ENCODE data around the gene OPRM1. TPM values are rescaled to one million over a fixed set of nuclear protein-coding genes. Genes with fewer than 3 reads are reported as not detected.

Gene OPRM1
- total RNA-seq, 4 donors from 2014 or later: not detected

DNA sequence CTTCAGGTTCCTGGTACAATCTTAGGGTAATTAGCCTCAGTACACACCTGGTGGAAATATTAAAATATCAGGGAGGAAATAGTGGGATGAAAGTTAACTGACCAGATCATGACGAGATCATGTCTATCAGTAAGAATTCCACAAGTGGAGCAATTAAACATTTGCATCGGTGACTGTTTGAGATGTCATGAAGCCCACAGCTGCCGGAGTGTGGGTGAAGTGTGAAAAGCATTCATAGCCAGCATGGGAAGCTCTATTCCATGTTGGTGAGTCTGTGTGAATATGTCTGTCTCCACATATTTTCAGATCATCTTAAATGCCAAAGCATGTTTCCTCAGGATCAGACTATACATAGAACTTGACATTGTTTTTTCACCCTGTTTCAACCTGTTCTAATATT, 174.7 kb downstream of the OPRM1 start:
- Histone ChIP-seq H3K36me3 (no peaks in the 10 kb centered on the region), H3K27ac (no peak overlapping the region), H3K4me3 (no peak overlapping the region), H3K27me3 (no peaks in the 10 kb centered on the region), H3K4me1 (no peaks in the 10 kb centered on the region), H3K9me3 (no peaks in the 10 kb centered on the region)
- 91 to 93% methylated on average over 3 of the region's 3 CpGs for WGBS, 2 donors
- TF ChIP-seq EP300 (IDR thresholded peaks at IDR 0.05): no peak
- TF ChIP-seq POLR2A (IDR thresholded peaks at IDR 0.05): no peak
- TF ChIP-seq, protein P1, sequence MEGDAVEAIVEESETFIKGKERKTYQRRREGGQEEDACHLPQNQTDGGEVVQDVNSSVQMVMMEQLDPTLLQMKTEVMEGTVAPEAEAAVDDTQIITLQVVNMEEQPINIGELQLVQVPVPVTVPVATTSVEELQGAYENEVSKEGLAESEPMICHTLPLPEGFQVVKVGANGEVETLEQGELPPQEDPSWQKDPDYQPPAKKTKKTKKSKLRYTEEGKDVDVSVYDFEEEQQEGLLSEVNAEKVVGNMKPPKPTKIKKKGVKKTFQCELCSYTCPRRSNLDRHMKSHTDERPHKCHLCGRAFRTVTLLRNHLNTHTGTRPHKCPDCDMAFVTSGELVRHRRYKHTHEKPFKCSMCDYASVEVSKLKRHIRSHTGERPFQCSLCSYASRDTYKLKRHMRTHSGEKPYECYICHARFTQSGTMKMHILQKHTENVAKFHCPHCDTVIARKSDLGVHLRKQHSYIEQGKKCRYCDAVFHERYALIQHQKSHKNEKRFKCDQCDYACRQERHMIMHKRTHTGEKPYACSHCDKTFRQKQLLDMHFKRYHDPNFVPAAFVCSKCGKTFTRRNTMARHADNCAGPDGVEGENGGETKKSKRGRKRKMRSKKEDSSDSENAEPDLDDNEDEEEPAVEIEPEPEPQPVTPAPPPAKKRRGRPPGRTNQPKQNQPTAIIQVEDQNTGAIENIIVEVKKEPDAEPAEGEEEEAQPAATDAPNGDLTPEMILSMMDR (IDR thresholded peaks at IDR 0.05): no peak
- no peak for DNase-seq (ENCODE audit: low spot score in 2 of 2)

DNA sequence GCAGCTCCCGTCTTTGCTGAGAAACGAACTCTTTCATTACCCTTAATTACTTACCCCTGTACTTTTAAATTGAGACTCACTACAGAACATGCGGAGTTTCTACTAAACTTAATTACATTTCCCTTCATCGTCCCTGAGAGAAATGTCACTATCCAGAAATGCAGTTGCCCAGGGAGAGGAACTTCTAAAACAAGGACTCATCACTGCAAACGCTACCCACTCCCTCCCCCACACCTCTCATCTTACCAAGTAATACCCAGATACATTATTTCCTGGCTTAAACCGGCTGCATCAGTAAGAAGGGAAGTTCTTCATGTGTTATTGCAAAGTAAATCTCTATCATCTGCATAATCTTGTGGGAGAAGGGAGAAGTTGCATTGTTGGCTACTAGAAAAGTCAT, 179.3 kb downstream of the OPRM1 start:
- Histone ChIP-seq H3K9me3 (no peaks in the 10 kb centered on the region), H3K4me1 (no peaks in the 10 kb centered on the region), H3K36me3 (no peaks in the 10 kb centered on the region), H3K4me3 (no peak overlapping the region), H3K27ac (no peak overlapping the region), H3K27me3 (no peaks in the 10 kb centered on the region)
- TF ChIP-seq, protein P1 (IDR thresholded peaks at IDR 0.05): no peak
- no peak for TF ChIP-seq POLR2A (IDR thresholded peaks at IDR 0.05)
- peak in 1 of 2 donors; percentile 27 for TF ChIP-seq EP300 (IDR thresholded peaks at IDR 0.05)
- DNase-seq (ENCODE audit: low spot score in 2 of 2): no peak
- WGBS, 2 donors: 60 to 62% methylated on average over 6 of the region's 6 CpGs

DNA sequence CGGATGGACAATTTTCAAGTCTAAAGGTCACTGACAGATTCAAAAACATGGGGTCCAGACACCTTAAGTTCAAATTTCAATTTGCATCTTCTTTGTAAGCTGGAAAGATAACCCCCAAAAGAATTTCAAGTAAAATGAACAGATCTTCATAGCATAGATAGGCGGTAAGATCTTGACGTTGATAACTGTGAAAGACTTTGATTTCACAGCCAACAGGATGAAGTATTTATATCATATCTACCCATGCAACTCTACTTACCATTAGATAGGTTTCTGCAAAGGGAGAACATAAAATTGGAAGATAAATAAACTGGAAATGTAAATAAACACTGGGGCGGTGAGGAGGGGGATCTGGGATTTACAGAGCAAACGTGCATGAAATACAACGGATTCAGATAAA, 179.7 kb downstream of the OPRM1 start:
- no peaks in the 10 kb centered on the region for H3K27me3 ChIP-seq
- 76 to 82% methylated on average over 6 of the region's 6 CpGs for WGBS, 2 donors
- no peak for TF ChIP-seq POLR2A (IDR thresholded peaks at IDR 0.05)
- no peak for TF ChIP-seq EP300 (IDR thresholded peaks at IDR 0.05)
- TF ChIP-seq, protein P1 (IDR thresholded peaks at IDR 0.05): no peak
- H3K36me3 ChIP-seq: no peaks in the 10 kb centered on the region
- DNase-seq (ENCODE audit: low spot score in 2 of 2): no peak
- H3K9me3 ChIP-seq: no peaks in the 10 kb centered on the region
- no peak overlapping the region for H3K4me3 ChIP-seq
- no peaks in the 10 kb centered on the region for H3K4me1 ChIP-seq
- H3K27ac ChIP-seq: no peak overlapping the region

DNA sequence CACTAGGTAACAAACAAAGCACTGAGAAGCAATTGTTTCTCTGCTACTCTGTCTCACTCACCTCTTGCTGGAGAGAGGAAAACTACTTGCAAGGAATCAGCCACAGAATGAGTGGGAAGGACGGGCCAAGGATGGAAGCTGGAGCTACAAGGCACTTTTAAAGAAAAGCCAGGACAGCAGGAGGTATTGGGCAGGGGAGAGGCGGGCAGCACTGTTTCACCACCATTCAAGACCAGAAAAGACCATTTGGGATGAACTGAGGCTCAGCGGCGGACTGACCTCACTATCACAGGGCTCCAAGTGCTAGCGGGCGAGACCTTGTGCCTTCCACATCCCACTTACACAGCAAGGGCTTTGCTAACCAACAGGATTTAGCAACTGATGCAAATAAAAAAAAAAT, 180.2 kb downstream of the OPRM1 start:
- Histone ChIP-seq H3K36me3 (no peaks in the 10 kb centered on the region), H3K9me3 (no peaks in the 10 kb centered on the region), H3K4me1 (no peaks in the 10 kb centered on the region), H3K4me3 (no peak overlapping the region), H3K27ac (no peak overlapping the region), H3K27me3 (no peaks in the 10 kb centered on the region)
- no peak for DNase-seq (ENCODE audit: low spot score in 2 of 2)
- TF ChIP-seq POLR2A (IDR thresholded peaks at IDR 0.05): no peak
- 92 to 93% methylated on average over 6 of the region's 6 CpGs for WGBS, 2 donors

DNA sequence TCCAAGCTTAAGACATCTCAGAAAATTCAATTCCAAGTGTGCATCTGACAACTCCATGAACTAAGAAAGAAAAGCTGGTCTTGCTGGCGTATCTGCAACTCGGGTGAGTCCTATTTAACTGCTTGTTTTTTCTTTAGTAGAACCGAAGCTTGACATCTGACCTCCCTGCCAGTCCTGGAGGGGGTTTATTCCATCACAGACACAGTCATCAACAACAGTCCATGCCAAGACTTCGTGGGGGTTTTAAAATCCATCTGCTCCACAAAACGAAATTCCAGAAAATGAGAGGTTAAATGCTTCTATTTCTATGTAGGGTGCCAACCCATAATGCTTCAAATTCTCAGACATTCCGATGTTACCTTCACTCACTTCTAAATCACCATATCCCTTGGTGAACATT, 183.7 kb downstream of the OPRM1 start:
- 65 to 74% methylated on average over 6 of the region's 6 CpGs for WGBS, 2 donors

More for the DNA sequence above, 183.7 kb downstream of the OPRM1 start:
- H3K36me3 ChIP-seq: no peaks in the 10 kb centered on the region
- no peak overlapping the region for H3K4me3 ChIP-seq
- no peaks in the 10 kb centered on the region for H3K27me3 ChIP-seq
- TF ChIP-seq EP300 (IDR thresholded peaks at IDR 0.05): no peak
- no peak for TF ChIP-seq POLR2A (IDR thresholded peaks at IDR 0.05)
- TF ChIP-seq, protein P1 (IDR thresholded peaks at IDR 0.05): no peak
- H3K27ac ChIP-seq: no peak overlapping the region
- no peak for DNase-seq (ENCODE audit: low spot score in 2 of 2)
- H3K4me1 ChIP-seq: no peaks in the 10 kb centered on the region
- no peaks in the 10 kb centered on the region for H3K9me3 ChIP-seq
